H1 (cell line): ENCODE results near the gene GNAS. TPM values are rescaled to one million over a fixed set of nuclear protein-coding genes. Genes with fewer than 3 reads are reported as not detected.

Experiments used
- CTCF ChIA-PET: fragments of 300-600 bp; sonication (Branson Sonifier 250); formaldehyde crosslinking; loops from one replicate; lab custom pipeline; 2021; ENCODE audit not compliant: partially characterized antibody; lab: Charles Lee
- POLR2A ChIA-PET: fragments of 300-600 bp; sonication (Branson Sonifier 250); formaldehyde crosslinking; loops from one replicate; lab custom pipeline; 2021; ENCODE audit warnings: inconsistent platforms; ENCODE audit not compliant: partially characterized antibody; lab: Charles Lee
- DNase-seq, 2 experiments: peaks; one replicate each; pipeline versions ENCODE4 v3.0.0 to v3.0.0-alpha.2; 2010 to 2022; ENCODE audit warnings: low spot score in 2 of 2, low read depth in 1 of 2, mixed read lengths in 1 of 2
- FAIRE-seq: peaks from 2 replicates; lab custom pipeline; 2011; peaks lifted over from hg19 to GRCh38; lab: Jason Lieb, UNC
- H2AFZ ChIP-seq: 2 replicates; pipeline ENCODE4 v1.8.1; 2012; ENCODE audit warnings: low read length, inconsistent platforms
- H2AK5ac ChIP-seq: 2 replicates; pipeline ENCODE4 v1.6.1; 2013; ENCODE audit warnings: low read depth, low read length
- H2BK120ac ChIP-seq: replicated peaks from 2 replicates; pipeline ENCODE3; 2013; ENCODE audit warnings: low read depth, low read length, inconsistent platforms
- H2BK12ac ChIP-seq: 2 replicates; pipeline ENCODE4 v1.6.1; 2013; ENCODE audit warnings: low read depth, low read length
- H2BK15ac ChIP-seq: 2 replicates; pipeline ENCODE4 v1.6.1; 2013; ENCODE audit warnings: low read length
- H2BK20ac ChIP-seq: 2 replicates; pipeline ENCODE4 v1.6.1; 2013; ENCODE audit warnings: low read length
- H2BK5ac ChIP-seq: 2 replicates; pipeline ENCODE4 v1.6.1; 2013; ENCODE audit warnings: low read depth, low read length
- H3K14ac ChIP-seq: 2 replicates; pipeline ENCODE4 v1.6.1; 2013; ENCODE audit warnings: inconsistent platforms; ENCODE audit not compliant: insufficient read length
- H3K18ac ChIP-seq: 2 replicates; pipeline ENCODE4 v1.6.1; 2013; ENCODE audit warnings: low read length; ENCODE audit errors: extremely low read depth
- H3K23ac ChIP-seq: 2 replicates; pipeline ENCODE4 v1.6.1; 2013; ENCODE audit warnings: inconsistent platforms; ENCODE audit not compliant: insufficient read length
- H3K23me2 ChIP-seq: 2 replicates; pipeline ENCODE4 v1.6.1; 2013; ENCODE audit warnings: low read depth, low read length
- H3K27ac ChIP-seq: 2 replicates; pipeline ENCODE4 v1.6.1; 2011; ENCODE audit warnings: low read depth, low read length, inconsistent platforms
- H3K27me3 ChIP-seq, 4 experiments: replicated peaks in 1 of 4; 1 replicate in 1 of 4; 2 replicates in 3 of 4; pipeline versions ENCODE4 v1.6.1 to v1.8.1; 2011 to 2013; ENCODE audit warnings: low read length in 3 of 4, mild to moderate bottlenecking in 3 of 4, inconsistent platforms in 2 of 4, mixed read lengths in 2 of 4, moderate library complexity in 1 of 4; ENCODE audit not compliant: control insufficient read depth in 3 of 4, insufficient read depth in 3 of 4; ENCODE audit errors: extremely low read depth in 1 of 4
- H3K36me3 ChIP-seq, 4 experiments: 2 replicates each; pipeline versions ENCODE4 v1.6.1 to v1.8.1; 2011 to 2013; ENCODE audit warnings: mild to moderate bottlenecking in 4 of 4, low read length in 3 of 4, moderate library complexity in 2 of 4, control low read depth in 1 of 4, inconsistent platforms in 1 of 4; ENCODE audit not compliant: insufficient read depth in 4 of 4, control insufficient read depth in 2 of 4
- H3K4ac ChIP-seq: replicated peaks from 2 replicates; pipeline ENCODE3; 2013; ENCODE audit warnings: low read length, low read depth, mixed read lengths, inconsistent platforms; ENCODE audit not compliant: insufficient read length
- H3K4me1 ChIP-seq, 4 experiments: replicated peaks in 1 of 4; 1 replicate in 1 of 4; 2 replicates in 3 of 4; pipeline versions ENCODE4 v1.6.1 to v1.8.1; 2011 to 2013; ENCODE audit warnings: low read length in 3 of 4, inconsistent platforms in 2 of 4, mixed read lengths in 1 of 4; ENCODE audit not compliant: insufficient read depth in 4 of 4, control insufficient read depth in 3 of 4
- H3K4me2 ChIP-seq, 2 experiments: 2 replicates each; pipeline versions ENCODE4 v1.6.1 to v1.8.1; 2011 to 2013; ENCODE audit warnings: low read depth in 2 of 2, low read length in 2 of 2, control low read depth in 1 of 2, inconsistent platforms in 1 of 2, mild to moderate bottlenecking in 1 of 2; ENCODE audit not compliant: insufficient read depth in 1 of 2
- H3K4me3 ChIP-seq, 4 experiments: fragments of 200-600, 300-600 bp in 1 of 4; sonication (generic), shearing (Covaris generic), sonication (Bioruptor Twin) in 1 of 4; 2 replicates each; pipeline versions ENCODE4 v1.5.1 to v1.8.1; 2011 to 2016; ENCODE audit warnings: low read length in 4 of 4, low read depth in 3 of 4, control low read depth in 2 of 4, inconsistent platforms in 2 of 4, mild to moderate bottlenecking in 2 of 4, mixed read lengths in 1 of 4, moderate library complexity in 1 of 4; ENCODE audit not compliant: insufficient read depth in 2 of 4; ENCODE audit errors: extremely low read depth in 1 of 4
- H3K56ac ChIP-seq: replicated peaks from 2 replicates; pipeline ENCODE3; 2013; ENCODE audit warnings: low read depth, mild to moderate bottlenecking, mixed read lengths, low read length, inconsistent platforms; ENCODE audit not compliant: insufficient read length
- H3K79me1 ChIP-seq: 2 replicates; pipeline ENCODE4 v1.6.1; 2013; ENCODE audit warnings: low read depth, low read length, control low read depth
- H3K79me2 ChIP-seq, 2 experiments: 2 replicates each; pipeline versions ENCODE4 v1.6.1 to v1.8.1; 2012 to 2013; ENCODE audit warnings: low read length in 2 of 2, mild to moderate bottlenecking in 2 of 2, inconsistent platforms in 1 of 2; ENCODE audit not compliant: insufficient read depth in 2 of 2, control insufficient read depth in 1 of 2
- H3K9ac ChIP-seq, 4 experiments: replicated peaks in 1 of 4; 1 replicate in 1 of 4; 2 replicates in 3 of 4; pipeline versions ENCODE4 v1.6.1 to v1.8.1; 2011 to 2013; ENCODE audit warnings: low read depth in 3 of 4, low read length in 3 of 4, control low read depth in 2 of 4, mild to moderate bottlenecking in 2 of 4, moderate library complexity in 2 of 4, inconsistent platforms in 1 of 4; ENCODE audit errors: extremely low read depth in 1 of 4
- H3K9me3 ChIP-seq, 2 experiments: 2 replicates each; pipeline versions ENCODE4 v1.6.1 to v1.8.1; 2012 to 2013; ENCODE audit warnings: mild to moderate bottlenecking in 2 of 2, moderate library complexity in 2 of 2, control low read depth in 1 of 2, inconsistent platforms in 1 of 2, low read depth in 1 of 2, low read length in 1 of 2, mixed read lengths in 1 of 2; ENCODE audit not compliant: insufficient read depth in 2 of 2
- H4K20me1 ChIP-seq, 2 experiments: replicated peaks in 1 of 2; 2 replicates each; pipeline versions ENCODE3 to v1.8.1; 2011 to 2013; ENCODE audit warnings: inconsistent platforms in 2 of 2, low read length in 2 of 2, mild to moderate bottlenecking in 1 of 2; ENCODE audit not compliant: insufficient read depth in 2 of 2, control insufficient read depth in 1 of 2
- H4K5ac ChIP-seq: 2 replicates; pipeline ENCODE4 v1.6.1; 2013; ENCODE audit warnings: low read length, low read depth, mixed read lengths, inconsistent platforms; ENCODE audit not compliant: insufficient read length
- H4K8ac ChIP-seq: 2 replicates; pipeline ENCODE4 v1.8.0; 2013; ENCODE audit warnings: mild to moderate bottlenecking, moderate library complexity, low read length, inconsistent platforms; ENCODE audit not compliant: insufficient read depth; ENCODE audit errors: extremely low read depth
- H4K91ac ChIP-seq: replicated peaks from 2 replicates; pipeline ENCODE3; 2013; ENCODE audit warnings: low read length, mixed read lengths, inconsistent platforms; ENCODE audit not compliant: insufficient read length
- BRCA1 ChIP-seq: IDR thresholded peaks from 2 replicates; pipeline ENCODE4 v1.6.1; 2012; ENCODE audit warnings: low read depth, low read length, improper control_type of control experiment
- EGR1 ChIP-seq: IDR thresholded peaks from 2 replicates; pipeline ENCODE4 v1.6.1; 2011; ENCODE audit warnings: low read depth, low read length, borderline replicate concordance
- KDM4A ChIP-seq: IDR thresholded peaks from one replicate; pipeline ENCODE4 v1.7.1; 2012; ENCODE audit warnings: low read depth, mild to moderate bottlenecking, moderate library complexity, low read length, inconsistent platforms; ENCODE audit not compliant: severe bottlenecking
- NRF1 ChIP-seq: IDR thresholded peaks from 2 replicates; pipeline ENCODE4 v1.6.1; 2011; ENCODE audit warnings: mild to moderate bottlenecking, low read depth, low read length, improper control_type of control experiment
- POLR2AphosphoS5 ChIP-seq: IDR thresholded peaks from 2 replicates; pipeline ENCODE4 v1.6.1; 2011; ENCODE audit warnings: low read depth, low read length
- SIRT6 ChIP-seq: IDR thresholded peaks from one replicate; pipeline ENCODE4 v1.7.1; 2012; ENCODE audit warnings: low read length, inconsistent platforms
- TCF12 ChIP-seq: IDR thresholded peaks from 2 replicates; pipeline ENCODE4 v1.6.1; 2011; ENCODE audit warnings: low read depth, mild to moderate bottlenecking, low read length
- WGBS, 2 experiments: shearing (Covaris generic) in 1 of 2; methylation state at CpG; one replicate each; pipeline versions ENCODE4 v1.1.6 to v1.1.7; 2013 to 2015; ENCODE audit warnings: low lambda C conversion rate in 2 of 2, mixed read lengths in 2 of 2, inconsistent platforms in 1 of 2, low coverage in 1 of 2, missing lambda C conversion rate in 1 of 2; ENCODE audit not compliant: insufficient replicate concordance in 2 of 2, insufficient coverage in 1 of 2, insufficient read length in 1 of 2; ENCODE audit errors: extremely low coverage in 1 of 2, missing lambda C conversion rate in 1 of 2; 5-methylcytosine and 5-hydroxymethylcytosine counted together
- polyA plus RNA-seq, 7 experiments: library from polyadenylated mRNA; depleted of rRNA in 3 of 7; stranded (reverse) in 5 of 7; unstranded in 2 of 7; fragments of >200 nt in 5 of 7; fragments of 200-250 nt in 2 of 7; gene quantifications; 1 replicate in 5 of 7; 2 replicates in 1 of 7; 4 replicates in 1 of 7; pipeline versions ENCODE4 v1.2.1 to v1.2.3, GENCODE V29; 2011 to 2013; ENCODE audit warnings: missing spikeins in 2 of 7, mixed read lengths in 2 of 7
- total RNA-seq: library from RNA; stranded (reverse); fragmentation: NEBNext Ultra II Directional; extraction: Animal tissue kit (Norgen Biotek cat#: 25700); gene quantifications from 2 replicates; pipeline ENCODE4 v1.2.1, GENCODE V29; 2021

The GNAS gene
- total and polyA plus RNA-seq, 2 of the 8 experiments (the other 6 are each of a cell fraction or from before 2014, with no cell fraction given): 989 to 1,613 TPM

DNA sequence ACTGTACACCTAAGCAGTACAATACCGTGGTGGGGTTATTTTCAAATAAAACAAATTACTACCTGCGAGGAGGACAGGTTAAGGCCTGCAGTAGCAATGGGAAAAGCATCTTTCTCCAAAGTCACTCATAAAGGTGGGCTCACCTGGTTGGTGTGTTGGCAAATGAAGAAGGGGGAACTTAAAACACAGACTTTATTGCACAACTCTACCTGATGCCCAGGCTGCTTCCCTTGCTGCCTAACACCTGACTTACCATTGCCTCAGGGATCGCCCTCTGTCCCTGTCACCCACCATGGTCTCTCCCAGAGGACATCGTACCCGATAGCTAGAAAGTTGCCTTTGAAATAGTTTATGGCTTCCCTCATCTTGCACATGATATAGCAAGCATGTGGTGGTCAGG is 53.6 kb downstream of the GNAS start:
- no peak overlapping the region for H3K27ac ChIP-seq

More for the DNA sequence above, 53.6 kb downstream of the GNAS start:
- ChIA-PET CTCF (no interaction called here), POLR2A (interaction anchor here (2.0 kb wide), 1 partner anchor 8 kb away, joined by 11 read pairs; no protein-coding TSS in a partner anchor)
- H3K23me2 ChIP-seq: no peaks in the 10 kb centered on the region
- no peak overlapping the region for H3K56ac ChIP-seq
- no peak overlapping the region for H3K4me2 ChIP-seq
- no peak overlapping the region for H3K23ac ChIP-seq
- no peak overlapping the region for H2BK5ac ChIP-seq
- no peak overlapping the region for H4K91ac ChIP-seq
- H3K14ac ChIP-seq: no peak overlapping the region
- H2BK20ac ChIP-seq: no peak overlapping the region
- FAIRE-seq (no peak), DNase-seq (no peak)
- no peak overlapping the region for H2BK15ac ChIP-seq
- no peak overlapping the region for H2BK120ac ChIP-seq
- peaks cover 0 to 2% (median 1%) of the 10 kb centered on the region in 4 experiments; a peak in 3 of 7 replicates for H3K4me1 ChIP-seq
- 94% methylated on average over 5 of the region's 5 CpGs; no CpG with 5 or more reads in 1 of the 2 experiments for WGBS, 2 experiments
- H2AK5ac ChIP-seq: no peak overlapping the region
- no peaks in the 10 kb centered on the region for H3K27me3 ChIP-seq
- H3K36me3 ChIP-seq: peaks cover 55 to 88% (median 80%) of the 10 kb centered on the region in 4 experiments
- H4K5ac ChIP-seq: no peak overlapping the region
- no peak overlapping the region for H3K18ac ChIP-seq
- peaks cover 2% of the 10 kb centered on the region for H3K79me1 ChIP-seq
- H3K4me3 ChIP-seq: no peak overlapping the region
- no peak overlapping the region for H4K8ac ChIP-seq
- peaks cover 0 to 29% of the 10 kb centered on the region in 2 experiments; a peak in 2 of 4 replicates for H3K79me2 ChIP-seq
- H4K20me1 ChIP-seq: peaks cover 9 to 34% of the 10 kb centered on the region in 2 experiments
- H3K4ac ChIP-seq: no peak overlapping the region
- no peak for TF ChIP-seq EGR1
- TF ChIP-seq POLR2AphosphoS5: peak; percentile 30; the same call in 1 of the 2 replicates
- no peak for TF ChIP-seq BRCA1
- no peak for TF ChIP-seq TCF12
- no peak for TF ChIP-seq SIRT6
- no peak for TF ChIP-seq KDM4A
- no peak for TF ChIP-seq NRF1
- no peak overlapping the region for H2AFZ ChIP-seq
- no peaks in the 10 kb centered on the region for H3K9me3 ChIP-seq
- no peak overlapping the region; a peak in 1 of 7 replicates for H3K9ac ChIP-seq
- H2BK12ac ChIP-seq: no peak overlapping the region
